NB4 (cell line): ENCODE data around the gene C3orf62.

Source experiments
- DNase-seq: peaks from one replicate; pipeline ENCODE4 v3.0.0; 2010; ENCODE audit warnings: low read depth
- H3K4me3 ChIP-seq: one replicate; pipeline ENCODE4 v1.5.1; 2011; ENCODE audit warnings: mild to moderate bottlenecking, low read depth, low read length, moderate library complexity
- CTCF ChIP-seq: IDR thresholded peaks from one replicate; pipeline ENCODE4 v1.5.1; 2012; ENCODE audit warnings: low read depth, low read length
- MYC ChIP-seq: IDR thresholded peaks from 2 replicates; pipeline ENCODE4 v1.6.1; 2011; ENCODE audit warnings: low read depth, low read length
- POLR2A ChIP-seq: IDR thresholded peaks from 2 replicates; pipeline ENCODE4 v1.6.1; 2011; ENCODE audit warnings: mild to moderate bottlenecking; ENCODE audit not compliant: insufficient read length; ENCODE audit errors: extremely low read depth
- TF ChIP-seq, protein P1 (sequence below): IDR thresholded peaks from 2 replicates; pipeline ENCODE4 v1.6.1; 2011; ENCODE audit warnings: low read depth, low read length

C3orf62 gene

DNA sequence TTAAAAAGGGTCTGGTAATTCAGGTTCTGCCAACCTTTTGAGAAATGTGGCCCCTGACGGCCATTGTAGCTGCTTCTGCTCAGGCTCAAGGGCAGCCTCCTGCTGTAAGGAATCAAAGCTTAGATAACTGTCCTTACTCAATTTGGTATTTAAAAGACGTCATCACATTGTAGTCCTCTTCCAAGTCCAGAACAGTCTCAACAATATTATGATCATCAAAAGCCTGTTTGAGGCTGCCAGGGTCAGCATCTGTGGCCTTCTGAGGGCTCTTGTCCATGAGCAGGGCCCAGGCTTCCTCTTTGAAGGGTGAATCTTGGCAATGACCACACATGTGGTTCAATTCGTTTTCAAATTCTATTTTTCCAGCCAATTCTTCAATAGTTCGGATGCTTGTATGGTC, 6.0 kb downstream of the C3orf62 start:
- TF ChIP-seq POLR2A (no peak), MYC (no peak), CTCF (no peak)
- TF ChIP-seq, protein P1, sequence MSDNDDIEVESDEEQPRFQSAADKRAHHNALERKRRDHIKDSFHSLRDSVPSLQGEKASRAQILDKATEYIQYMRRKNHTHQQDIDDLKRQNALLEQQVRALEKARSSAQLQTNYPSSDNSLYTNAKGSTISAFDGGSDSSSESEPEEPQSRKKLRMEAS, result no peak
- H3K4me3 ChIP-seq, result no peak overlapping the region
- DNase-seq, result no peak

GRCh38 chr3:49270156-49270500, 6.9 kb downstream of the C3orf62 start:
- TF ChIP-seq CTCF (no peak), MYC (no peak), POLR2A (no peak)
- TF ChIP-seq, protein P1, result no peak
- no peak overlapping the region for H3K4me3 ChIP-seq
- DNase-seq, result no peak

DNA sequence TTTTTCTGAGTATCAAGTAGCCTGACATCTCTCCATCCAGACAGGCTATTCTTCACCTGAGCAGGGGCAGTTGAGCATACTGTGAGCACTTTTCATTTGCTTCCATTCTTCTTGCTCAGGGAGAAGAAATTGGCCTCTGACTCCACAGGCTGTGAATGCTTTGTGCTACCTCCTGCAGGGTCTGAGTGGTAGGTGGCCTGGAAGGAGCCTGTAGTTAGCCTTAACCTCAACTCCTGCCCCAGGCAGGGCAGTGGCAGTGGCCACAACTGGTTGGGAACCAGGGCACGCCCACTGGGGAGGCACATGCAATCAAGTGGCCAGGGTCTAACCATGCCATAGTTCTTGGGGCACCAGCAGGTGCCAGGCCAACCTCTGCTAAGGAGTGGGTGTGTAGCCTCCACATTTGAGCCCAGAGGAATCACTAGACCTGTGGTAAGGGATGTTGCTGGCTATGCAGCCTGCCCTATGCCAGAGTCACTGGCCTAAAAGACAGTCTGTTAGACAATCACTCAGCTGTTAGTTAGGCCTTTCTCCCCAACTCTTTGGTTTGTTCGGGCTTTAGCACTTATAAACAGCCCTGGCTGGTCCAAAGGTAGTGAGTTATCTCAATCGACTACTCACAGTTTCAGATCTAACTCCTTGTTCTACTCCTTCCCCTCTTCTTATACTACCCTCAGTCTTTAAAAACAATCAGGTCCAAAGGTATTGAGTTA, 7.4 kb downstream of the C3orf62 start:
- TF ChIP-seq POLR2A, result no peak
- TF ChIP-seq MYC, result no peak
- no peak for TF ChIP-seq CTCF
- TF ChIP-seq, protein P1, result no peak
- DNase-seq, result no peak
- H3K4me3 ChIP-seq, result no peak overlapping the region

- TF ChIP-seq, protein P1, result no peak
- TF ChIP-seq CTCF (no peak), MYC (no peak), POLR2A (no peak)
- DNase-seq, result no peak
- H3K4me3 ChIP-seq, result no peak overlapping the region
Measured at GRCh38 chr3:49266410-49267095, 10.5 kb downstream of the C3orf62 start.

DNA sequence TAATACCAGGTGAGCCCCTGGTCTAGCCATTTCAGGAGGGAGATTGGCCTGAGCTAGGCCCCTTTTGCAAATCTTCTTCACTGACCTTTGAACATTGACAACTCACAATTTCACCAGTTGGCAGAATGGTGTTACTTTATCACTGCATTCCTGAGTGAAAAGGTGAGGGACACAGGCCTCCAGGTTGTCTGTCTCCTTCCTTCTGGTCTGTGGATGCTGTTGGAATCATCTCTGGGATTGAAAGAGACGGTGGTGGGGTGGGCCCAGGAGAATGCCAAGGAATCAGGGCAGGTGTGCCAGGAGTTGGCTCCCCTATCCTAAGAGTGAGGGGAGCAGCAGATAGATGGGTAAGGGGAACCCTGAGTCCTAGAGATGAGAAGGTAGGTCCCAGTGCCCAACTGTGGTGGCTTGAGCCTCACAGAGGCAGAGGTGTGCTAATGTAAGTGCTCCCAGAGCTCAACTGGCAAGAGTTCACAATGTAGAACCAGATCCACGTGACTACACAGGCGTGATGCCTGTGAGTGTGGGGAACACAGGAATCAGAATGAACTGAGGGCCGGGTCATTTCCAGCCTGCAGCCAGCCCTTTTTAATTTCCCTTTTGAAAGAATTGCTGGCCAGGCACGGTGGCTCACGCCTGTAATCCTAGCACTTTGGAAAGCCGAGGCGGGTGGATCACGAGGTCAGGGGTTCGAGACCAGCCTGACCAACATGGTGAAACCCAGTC, 11.2 kb downstream of the C3orf62 start:
- no peak for DNase-seq
- no peak for TF ChIP-seq MYC
- H3K4me3 ChIP-seq, result no peak overlapping the region

DNA sequence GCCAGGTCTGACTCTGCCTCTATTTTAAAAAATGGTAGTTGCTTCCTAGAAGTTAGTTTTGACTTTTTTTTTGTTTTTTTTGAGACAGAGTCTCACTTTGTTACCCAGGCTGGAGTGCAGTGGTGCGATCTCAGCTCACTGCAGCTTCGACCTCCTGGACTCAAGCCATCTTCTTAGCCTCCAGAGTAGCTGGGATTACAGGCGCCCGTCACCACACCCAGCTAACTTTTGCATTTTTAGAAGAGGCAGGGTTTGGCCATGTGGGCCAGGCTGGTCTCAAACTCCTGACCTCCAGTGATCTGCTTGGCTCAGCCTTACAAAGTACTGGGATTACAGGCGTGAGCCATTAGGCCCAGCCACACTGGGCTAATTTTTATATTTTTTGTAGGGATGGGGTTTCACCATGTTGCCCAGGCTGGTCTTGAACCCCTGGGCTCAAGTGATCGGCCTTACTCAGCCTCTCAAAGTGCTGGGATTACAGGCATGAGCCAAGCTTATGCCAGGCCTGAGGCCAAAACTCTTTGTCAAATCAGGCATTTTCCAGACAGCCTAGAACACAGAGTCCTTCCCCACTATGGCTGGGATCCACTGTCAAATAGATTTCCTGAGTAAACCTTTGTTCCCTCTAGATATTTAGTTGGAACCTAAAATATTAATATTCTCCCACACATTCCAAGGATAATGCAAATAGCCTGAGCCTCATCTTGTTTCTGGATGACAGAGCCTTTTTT, 13.7 kb downstream of the C3orf62 start:
- no peak for DNase-seq
- H3K4me3 ChIP-seq, result no peak overlapping the region
- TF ChIP-seq CTCF (no peak), POLR2A (no peak), MYC (no peak)
- TF ChIP-seq, protein P1, result no peak
